Thoracic aorta (tissue), 2 donors: ENCODE results near the gene ADAMTS2. TPM values are rescaled to one million over a fixed set of nuclear protein-coding genes. Genes with fewer than 3 reads are reported as not detected.
A peak's percentile ranks its signal among the peaks of the same experiment; 100 is the strongest.

Source experiments
- ATAC-seq: fragments of 150-250 bp; one replicate; pipeline ENCODE4 v1.8.0; 2017; ENCODE audit warnings: low read depth; ENCODE audit not compliant: insufficient number of reproducible peaks, low FRiP score
- DNase-seq: peaks from one replicate; pipeline ENCODE4 v3.0.0-alpha.2; 2020; ENCODE audit warnings: low spot score
- H3K27ac ChIP-seq, 2 donors: fragments of 200-600 bp; sonication (generic); 1 replicate in 1 of 2; 2 replicates in 1 of 2; pipeline ENCODE4 v1.5.1; 2016; ENCODE audit warnings: mild to moderate bottlenecking in 2 of 2, moderate library complexity in 2 of 2
- H3K27me3 ChIP-seq: fragments of 200-600 bp; sonication (generic); replicated peaks from 2 replicates; pipeline ENCODE4 v1.6.0; 2016; ENCODE audit warnings: mild to moderate bottlenecking; ENCODE audit not compliant: insufficient read depth
- H3K36me3 ChIP-seq: fragments of 200-600 bp; sonication (generic); one replicate; pipeline ENCODE4 v1.5.1; 2016
- H3K4me1 ChIP-seq, 2 donors: fragments of 200-600 bp; sonication (generic); 1 replicate in 1 of 2; 2 replicates in 1 of 2; pipeline versions ENCODE4 v1.5.1 to v1.6.0; 2016; ENCODE audit warnings: low read depth in 2 of 2, mild to moderate bottlenecking in 1 of 2; ENCODE audit not compliant: control insufficient read depth in 1 of 2
- H3K4me3 ChIP-seq: fragments of 200-600 bp; sonication (generic); 2 replicates; pipeline ENCODE4 v1.5.1; 2016; ENCODE audit warnings: mild to moderate bottlenecking
- H3K9me3 ChIP-seq: fragments of 200-600 bp; sonication (generic); 2 replicates; pipeline ENCODE4 v1.5.1; 2016
- total RNA-seq, 2 donors: library from RNA; depleted of rRNA; stranded (reverse); fragments of >200 nt; gene quantifications; one replicate each; pipeline versions ENCODE4 v1.1.0 to v1.2.3, GENCODE V29; 2016
- TF ChIP-seq, protein P1 (sequence below): fragments of 200-600 bp; sonication (generic); IDR thresholded peaks from one replicate; pipeline ENCODE4 v1.5.1; 2019; ENCODE audit warnings: antibody characterized with exemption

Gene ADAMTS2
- total RNA-seq, 2 donors from 2014 or later, result 34.4 to 60.7 TPM

DNA sequence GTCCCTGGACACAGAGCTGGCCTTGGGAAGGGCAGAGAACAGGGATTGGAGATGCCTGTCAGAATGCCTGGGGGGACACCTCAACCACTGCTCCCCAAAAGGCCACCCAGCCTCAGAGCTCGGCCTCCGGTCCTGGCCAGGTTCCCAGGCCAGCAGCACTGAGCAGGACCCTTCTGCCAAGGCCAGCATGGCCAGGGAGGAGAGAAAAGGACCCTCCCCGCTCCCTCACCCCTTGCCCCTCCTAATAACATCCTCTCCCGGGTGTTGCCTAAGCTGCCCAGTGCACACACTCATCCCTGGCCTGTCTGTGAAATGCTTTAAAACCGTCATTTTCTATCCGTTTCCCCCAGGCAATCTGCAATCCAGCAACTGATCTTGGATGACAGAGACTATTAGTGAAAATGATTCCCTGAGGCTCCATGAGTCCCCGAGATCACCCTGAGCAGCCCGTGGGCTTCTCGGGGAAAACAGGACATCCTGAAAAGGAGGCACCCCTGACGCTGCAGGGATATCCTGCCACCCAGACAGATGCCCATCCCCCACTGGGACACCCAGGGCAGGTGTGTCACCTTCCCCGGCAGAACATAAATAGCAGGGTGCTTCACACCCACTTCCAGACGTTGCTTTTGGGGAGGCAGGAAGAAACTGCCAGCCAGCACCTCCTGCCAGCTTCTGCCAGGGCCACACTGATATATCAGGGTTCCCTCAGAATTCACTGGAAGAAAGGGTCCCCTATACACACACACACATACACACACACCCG lies 75.3 kb downstream of the ADAMTS2 start:
- no peak overlapping the region for H3K4me3 ChIP-seq
- peak overlapping the region; percentile 26 to 29 for H3K27ac ChIP-seq
- DNase-seq, result no peak
- peaks cover 31 to 72% of the 10 kb centered on the region in 2 donors for H3K4me1 ChIP-seq
- H3K36me3 ChIP-seq, result no peaks in the 10 kb centered on the region
- no peak for ATAC-seq
- no peaks in the 10 kb centered on the region for H3K9me3 ChIP-seq
- TF ChIP-seq, protein P1, sequence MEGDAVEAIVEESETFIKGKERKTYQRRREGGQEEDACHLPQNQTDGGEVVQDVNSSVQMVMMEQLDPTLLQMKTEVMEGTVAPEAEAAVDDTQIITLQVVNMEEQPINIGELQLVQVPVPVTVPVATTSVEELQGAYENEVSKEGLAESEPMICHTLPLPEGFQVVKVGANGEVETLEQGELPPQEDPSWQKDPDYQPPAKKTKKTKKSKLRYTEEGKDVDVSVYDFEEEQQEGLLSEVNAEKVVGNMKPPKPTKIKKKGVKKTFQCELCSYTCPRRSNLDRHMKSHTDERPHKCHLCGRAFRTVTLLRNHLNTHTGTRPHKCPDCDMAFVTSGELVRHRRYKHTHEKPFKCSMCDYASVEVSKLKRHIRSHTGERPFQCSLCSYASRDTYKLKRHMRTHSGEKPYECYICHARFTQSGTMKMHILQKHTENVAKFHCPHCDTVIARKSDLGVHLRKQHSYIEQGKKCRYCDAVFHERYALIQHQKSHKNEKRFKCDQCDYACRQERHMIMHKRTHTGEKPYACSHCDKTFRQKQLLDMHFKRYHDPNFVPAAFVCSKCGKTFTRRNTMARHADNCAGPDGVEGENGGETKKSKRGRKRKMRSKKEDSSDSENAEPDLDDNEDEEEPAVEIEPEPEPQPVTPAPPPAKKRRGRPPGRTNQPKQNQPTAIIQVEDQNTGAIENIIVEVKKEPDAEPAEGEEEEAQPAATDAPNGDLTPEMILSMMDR, result no peak
- H3K27me3 ChIP-seq, result no peaks in the 10 kb centered on the region

DNA sequence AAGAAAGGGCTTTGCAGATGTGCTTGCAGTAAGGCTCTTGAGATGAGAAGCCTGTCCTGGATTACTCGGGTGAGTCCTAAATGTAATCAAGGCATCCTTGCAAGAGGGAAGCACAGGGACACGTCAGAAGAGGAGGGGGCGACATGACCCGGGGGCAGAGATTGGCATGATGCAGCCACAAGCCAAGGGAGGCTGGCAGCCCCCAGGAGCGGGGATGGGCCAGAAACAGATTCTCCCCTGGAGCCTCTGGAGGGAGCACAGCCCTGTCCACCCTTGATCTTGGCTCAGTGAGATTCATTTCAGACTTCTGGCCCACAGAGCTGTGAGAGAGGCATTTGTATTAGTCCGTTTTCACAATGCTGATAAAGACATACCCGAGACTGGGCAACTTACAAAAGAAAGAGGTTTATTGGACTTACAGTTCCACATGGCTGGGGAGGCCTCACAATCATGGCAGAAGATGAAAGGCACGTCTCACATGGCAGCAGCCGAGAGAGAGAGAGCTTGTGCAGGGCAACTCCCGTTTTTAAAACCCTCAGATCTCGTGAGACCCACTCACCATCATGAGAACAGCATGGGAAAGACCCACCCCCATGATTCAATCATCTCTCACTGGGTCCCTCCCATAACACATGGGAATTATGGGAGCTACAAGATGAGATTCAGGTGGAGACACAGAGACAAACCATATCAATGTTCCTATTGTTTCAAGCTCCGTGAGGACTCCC lies 76.1 kb downstream of the ADAMTS2 start:
- Histone ChIP-seq H3K27me3 (no peaks in the 10 kb centered on the region), H3K4me3 (no peak overlapping the region), H3K4me1 (peaks cover 33 to 72% of the 10 kb centered on the region in 2 donors), H3K36me3 (no peaks in the 10 kb centered on the region), H3K9me3 (no peaks in the 10 kb centered on the region), H3K27ac (no peak overlapping the region)
- DNase-seq (no peak), ATAC-seq (no peak)
- TF ChIP-seq, protein P1, result no peak

DNA sequence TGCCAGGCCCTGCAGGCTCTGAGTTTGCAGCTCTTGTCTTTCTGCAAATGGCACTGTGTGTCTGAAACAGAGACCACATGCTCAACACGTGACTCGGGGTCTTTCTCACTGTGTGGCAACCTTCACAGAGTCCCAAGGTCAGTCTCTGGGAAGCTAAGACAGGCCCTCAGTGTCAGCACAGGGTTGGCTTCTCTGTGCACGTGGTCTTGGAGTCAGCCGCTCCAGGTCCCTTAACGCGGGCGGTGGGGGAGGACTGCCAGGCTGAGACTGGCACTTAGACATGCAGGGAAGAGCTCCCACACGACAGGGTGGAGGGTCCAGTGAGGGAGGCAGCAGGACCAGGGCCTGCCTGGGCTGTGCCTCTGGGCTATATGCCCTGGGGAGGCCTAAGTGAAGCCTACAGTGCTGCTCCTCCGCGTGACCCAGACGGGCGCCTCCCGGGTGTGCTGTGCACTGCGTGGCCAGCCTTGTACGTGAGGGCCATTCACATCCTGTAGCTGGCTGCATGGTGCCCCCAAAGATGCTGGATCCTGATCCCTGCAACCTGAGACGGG lies 76.8 kb downstream of the ADAMTS2 start:
- H3K9me3 ChIP-seq, result no peaks in the 10 kb centered on the region
- no peaks in the 10 kb centered on the region for H3K27me3 ChIP-seq
- DNase-seq (no peak), ATAC-seq (no peak)
- TF ChIP-seq, protein P1, result no peak
- peaks cover 33 to 68% of the 10 kb centered on the region in 2 donors for H3K4me1 ChIP-seq
- H3K36me3 ChIP-seq, result no peaks in the 10 kb centered on the region
- H3K27ac ChIP-seq, result no peak overlapping the region
- no peak overlapping the region for H3K4me3 ChIP-seq

DNA sequence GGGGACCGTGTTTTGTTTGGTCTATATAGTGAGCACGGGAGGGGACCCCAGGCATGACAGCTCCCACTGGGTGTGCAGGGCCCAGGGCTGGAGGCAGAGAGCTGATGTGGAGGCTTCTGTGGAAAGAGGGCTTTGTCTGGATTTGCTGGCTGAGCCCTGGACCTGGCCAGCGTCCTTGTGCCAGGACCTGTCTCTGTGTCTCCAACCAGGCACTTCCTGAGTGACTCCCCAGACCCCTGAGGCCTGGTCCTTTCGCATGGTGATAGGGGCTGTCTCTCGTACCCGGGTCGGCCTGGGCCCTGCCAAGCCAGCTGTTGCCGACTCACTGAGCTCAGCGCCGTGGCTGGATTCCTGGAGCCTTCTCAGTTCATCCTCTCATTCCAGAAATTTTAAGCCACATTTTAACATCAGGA lies 77.6 kb downstream of the ADAMTS2 start:
- Histone ChIP-seq H3K27ac (no peak overlapping the region), H3K4me1 (peaks cover 33 to 60% of the 10 kb centered on the region in 2 donors), H3K4me3 (no peak overlapping the region), H3K9me3 (no peaks in the 10 kb centered on the region), H3K36me3 (no peaks in the 10 kb centered on the region), H3K27me3 (no peaks in the 10 kb centered on the region)
- TF ChIP-seq, protein P1, result no peak
- DNase-seq (no peak), ATAC-seq (no peak)

DNA sequence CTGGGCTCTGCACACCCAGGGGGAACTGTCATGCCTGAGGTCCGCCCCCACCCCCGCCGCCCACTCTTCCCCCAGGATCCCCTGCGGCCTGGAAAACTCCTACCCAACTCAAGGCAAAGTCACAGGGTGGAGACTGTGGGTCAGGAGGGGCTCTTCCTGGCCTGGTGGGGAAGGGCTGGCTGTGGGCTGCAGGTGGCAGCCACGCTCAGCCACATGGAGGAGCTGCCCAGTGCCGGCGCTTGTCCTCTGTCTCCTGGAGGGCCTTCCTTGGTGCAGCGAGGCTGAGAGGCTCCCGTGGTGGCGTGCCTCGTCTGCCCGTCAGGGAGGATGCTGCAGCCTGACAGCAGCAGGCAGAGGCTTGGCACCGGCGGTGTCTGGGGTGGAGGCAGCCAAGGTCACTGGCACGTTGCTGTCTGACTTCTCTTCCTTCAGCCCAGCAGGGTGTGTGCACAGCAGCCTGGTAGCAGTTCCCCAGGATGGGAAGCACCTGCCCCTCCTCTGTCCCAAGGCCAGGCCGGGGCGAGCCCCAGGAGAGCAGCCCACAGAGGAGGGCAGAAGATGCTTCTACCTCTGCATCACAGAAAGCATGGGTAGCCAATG lies 78.1 kb downstream of the ADAMTS2 start:
- no peak for ATAC-seq
- TF ChIP-seq, protein P1, result no peak
- DNase-seq, result no peak
- Histone ChIP-seq H3K4me1 (peaks cover 33 to 59% of the 10 kb centered on the region in 2 donors), H3K27ac (no peak overlapping the region), H3K27me3 (no peaks in the 10 kb centered on the region), H3K9me3 (no peaks in the 10 kb centered on the region), H3K4me3 (no peak overlapping the region), H3K36me3 (no peaks in the 10 kb centered on the region)
